ENCODE results near the gene SNRK.

The SNRK gene

DNA sequence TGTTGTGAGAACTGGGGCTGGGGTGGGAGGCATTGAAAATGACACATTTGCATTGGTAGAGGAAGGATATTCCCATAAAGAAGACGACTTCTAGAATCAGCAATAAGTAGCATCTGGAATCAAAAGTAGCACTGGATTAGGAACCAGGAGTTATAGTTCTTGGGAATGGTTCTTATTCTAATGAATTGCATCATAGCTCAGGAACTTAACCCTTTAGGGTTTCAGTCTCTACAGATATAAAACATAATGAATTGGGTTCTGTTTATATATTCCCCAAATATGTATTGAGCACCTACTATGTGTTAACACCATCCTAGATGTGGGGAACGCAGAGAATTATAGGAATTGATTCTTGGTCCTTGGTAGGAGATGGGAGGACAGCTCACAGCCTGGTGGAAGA lies 16.3 kb upstream of the SNRK start:
- no peak for DNase-seq

GRCh38 chr3:43273416-43273815 lies 12.9 kb upstream of the SNRK start:
- no peak for DNase-seq

- no peak for DNase-seq
These were observed 7.3 kb upstream of the SNRK start for GRCh38 chr3:43279082-43279481.

DNA sequence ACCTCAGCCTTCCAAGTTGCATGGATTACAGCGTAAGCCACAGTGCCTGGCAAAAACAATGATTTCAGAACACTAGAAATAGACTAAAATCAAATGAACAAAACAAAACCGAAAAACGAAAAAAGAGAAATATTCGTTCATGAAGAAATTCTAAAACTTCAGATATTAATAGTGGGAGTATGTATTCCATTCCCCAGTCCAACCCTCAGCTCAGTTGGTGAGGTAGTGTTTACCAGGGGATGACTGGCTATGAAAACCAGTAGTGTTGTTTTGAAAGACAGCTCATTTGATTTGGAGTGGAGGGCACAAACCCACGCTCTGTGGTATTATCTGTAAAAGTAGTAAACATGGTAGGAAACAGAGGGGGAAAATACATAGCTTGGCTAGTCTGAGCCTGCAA lies 6.8 kb upstream of the SNRK start:
- DNase-seq = no peak

DNA sequence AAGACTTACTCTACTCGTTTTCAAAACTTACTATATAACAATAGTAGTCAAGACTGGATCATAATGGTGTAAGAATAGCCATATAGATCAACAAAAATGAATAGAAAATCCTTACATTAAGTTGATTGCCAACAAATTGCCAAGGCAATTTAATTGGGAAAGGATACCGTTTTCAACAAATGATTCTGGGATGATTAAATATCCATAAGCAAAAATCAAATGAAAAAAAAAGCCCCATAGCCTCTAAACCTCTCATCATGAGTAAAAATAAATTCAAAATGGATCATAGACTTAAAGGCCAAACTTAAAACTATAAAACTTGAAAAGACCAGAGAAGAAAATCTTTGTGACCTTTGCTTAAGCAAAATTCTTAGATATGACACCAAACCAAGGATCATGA lies 5.3 kb upstream of the SNRK start:
- DNase-seq = no peak

- DNase-seq = no peak
These were observed 2.2 kb upstream of the SNRK start for GRCh38 chr3:43284171-43284570.

DNA sequence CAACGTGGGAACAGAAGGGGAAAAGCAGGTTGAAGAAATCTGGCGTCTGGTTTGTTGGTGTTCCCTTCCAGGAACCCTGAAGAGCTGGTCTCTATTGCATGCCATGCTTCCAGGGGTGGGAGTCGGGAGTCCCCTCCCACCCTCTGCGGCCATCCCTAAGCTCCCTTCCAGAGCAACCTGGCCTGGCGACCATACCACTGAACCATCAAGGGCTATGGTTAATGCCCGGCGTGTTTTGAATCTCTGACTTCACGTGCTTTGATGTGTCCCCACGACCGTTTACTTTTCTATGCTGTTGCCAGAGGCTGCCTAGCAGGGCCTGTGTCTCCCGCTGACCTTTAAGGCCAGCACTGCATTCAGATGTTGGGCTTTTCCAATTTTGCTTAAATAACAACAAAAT lies 696 bp upstream of the SNRK start:
- DNase-seq = peak; percentile 49

- DNase-seq = peak; percentile 64
These were observed 630 bp downstream of the SNRK start for GRCh38 chr3:43286841-43287499.

DNA sequence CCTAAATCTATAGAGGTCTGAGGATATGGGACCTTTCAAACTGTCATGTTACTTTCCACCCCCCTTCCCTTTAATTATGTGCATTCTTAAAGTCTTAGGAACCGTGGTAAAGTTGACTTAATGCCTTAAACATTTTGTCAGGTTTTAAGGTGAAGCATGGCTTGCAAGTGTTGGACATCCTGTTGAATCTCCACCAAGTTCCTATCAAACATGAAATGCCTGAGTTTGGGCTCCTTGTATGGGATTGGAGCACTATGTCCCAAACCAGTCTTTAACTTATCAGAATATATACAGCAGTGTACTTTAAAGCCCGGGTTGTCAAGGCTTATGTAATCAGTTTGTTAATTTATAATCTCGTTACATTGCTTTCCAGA lies 1.1 kb downstream of the SNRK start:
- no peak for DNase-seq

- no peak for DNase-seq
These were observed 2.0 kb downstream of the SNRK start for GRCh38 chr3:43288366-43288765.

DNA sequence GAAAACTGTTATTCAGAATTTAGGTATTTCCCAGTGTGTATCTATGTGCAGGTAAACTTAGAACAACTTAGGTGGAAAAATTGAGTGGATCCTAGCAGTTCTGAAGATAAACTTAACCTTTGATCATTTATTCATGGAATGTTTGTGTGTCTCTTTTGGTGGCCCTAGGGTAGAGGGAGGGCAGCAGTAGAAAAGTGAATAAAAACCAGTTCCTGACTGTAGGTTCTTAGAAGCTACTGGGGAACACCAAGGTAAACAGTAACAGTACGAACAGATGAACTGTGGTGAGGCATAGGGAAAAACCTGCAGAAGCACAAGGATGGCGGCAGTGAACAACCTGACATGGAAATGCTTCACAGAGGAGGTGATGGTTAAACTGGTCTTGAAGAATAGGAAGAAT lies 2.5 kb downstream of the SNRK start:
- DNase-seq = no peak

DNA sequence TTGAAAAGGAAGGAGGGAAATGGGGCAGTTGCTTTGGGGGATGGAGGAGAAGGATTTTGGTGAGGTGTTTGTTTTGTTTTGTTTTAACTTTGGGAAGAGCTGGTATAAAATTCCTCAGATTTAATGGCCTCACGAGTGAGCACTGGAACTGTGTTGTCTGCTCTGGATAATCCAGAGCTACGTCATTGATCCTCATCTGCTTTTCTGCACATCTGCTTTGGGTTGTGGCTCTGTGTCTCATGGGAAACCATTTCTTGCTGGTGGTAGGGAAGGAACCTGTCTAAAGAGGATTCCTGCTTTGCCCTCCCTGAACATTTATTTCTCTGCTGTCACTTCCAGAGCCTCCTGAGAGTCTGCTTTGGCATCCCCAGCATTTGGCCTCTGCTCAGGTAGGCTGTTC lies 3.1 kb downstream of the SNRK start:
- DNase-seq = no peak

DNA sequence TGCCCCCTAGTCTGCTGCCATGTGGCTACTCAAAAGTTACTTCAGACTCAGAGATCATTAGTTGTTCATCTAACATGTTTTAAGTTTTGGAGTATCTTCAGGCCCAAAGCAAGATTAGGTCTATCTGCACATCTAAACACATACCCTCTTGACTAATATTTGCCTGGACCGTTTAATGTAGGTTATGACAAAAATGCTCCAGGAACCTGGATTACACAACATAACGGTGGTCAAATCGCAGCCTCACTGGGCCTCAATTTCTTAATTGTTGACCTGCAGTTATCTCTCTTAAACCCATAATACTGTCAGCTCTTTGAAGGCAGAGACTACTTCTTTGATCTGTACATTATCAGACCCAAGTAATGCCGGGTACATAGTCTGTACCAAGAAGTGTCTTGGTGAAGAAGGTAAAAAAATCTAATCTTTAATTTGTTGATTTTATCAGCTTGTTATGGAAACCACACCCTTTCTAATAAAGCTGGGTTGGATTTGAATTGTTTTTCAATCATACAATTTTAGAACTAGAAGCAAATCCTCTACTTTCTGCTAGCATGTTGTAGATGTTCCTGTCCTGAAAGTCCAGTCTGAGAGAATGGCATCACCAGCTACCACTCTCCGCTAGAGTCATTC lies 3.6 kb downstream of the SNRK start:
- DNase-seq = no peak

DNA sequence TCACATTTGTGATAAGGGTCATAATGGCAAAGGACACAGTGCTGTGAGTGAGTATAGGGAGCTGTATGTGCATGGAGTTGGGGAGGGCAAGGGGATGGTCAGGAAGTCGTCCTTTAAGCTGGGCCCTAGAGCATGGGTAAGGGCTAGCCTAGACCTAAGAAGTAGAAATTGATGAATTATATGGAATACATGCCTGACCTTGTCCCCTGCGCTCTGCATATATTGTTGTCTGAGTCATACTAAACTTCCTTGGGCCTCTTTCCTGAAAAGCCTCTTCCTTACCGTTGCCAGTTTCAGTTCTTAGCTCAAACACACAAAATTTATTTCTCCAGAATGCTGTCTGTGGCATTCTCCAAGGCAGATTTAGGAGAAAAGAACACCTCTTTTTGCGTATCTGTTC lies 4.6 kb downstream of the SNRK start:
- DNase-seq = no peak

DNA sequence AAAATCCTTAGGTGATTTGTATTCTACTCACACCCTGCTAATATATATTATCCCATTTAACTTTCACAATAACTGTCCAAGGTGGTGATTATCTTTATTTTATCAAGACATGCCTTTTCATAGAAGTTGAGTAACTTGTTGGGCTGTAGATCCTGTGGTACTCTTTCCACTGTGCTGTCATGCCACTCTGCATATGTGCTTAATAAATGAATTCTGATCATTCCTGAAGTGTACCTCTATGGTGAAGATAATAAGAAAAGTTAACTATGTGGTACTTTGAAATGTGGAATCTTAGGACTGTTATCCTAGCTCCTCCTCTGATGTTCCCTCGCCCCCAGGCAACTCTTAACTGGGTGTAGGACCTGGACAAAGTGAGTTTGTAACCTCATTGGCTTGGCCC lies 5.2 kb downstream of the SNRK start:
- no peak for DNase-seq

- DNase-seq = no peak
These were observed 8.6 kb downstream of the SNRK start for GRCh38 chr3:43294975-43295374.

DNA sequence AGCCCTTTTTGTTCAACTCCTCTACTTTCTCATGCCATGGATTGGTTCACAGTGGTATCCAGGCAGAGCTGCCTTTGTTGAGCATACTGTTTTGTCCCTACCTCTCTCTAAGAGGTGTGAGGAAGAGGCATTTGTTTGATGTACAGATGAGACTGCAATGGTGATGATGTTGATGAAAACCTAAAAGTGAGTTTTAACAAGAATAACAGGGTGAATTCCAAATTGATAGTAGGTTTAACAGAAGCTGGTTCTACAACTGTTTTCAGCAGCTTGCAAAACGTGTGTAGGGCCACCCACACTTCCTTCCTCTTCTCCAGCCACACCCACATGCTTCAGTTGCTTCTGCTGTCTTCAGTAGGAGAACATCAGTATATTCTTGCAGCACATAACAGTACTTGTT lies 10.2 kb downstream of the SNRK start:
- DNase-seq = no peak

DNA sequence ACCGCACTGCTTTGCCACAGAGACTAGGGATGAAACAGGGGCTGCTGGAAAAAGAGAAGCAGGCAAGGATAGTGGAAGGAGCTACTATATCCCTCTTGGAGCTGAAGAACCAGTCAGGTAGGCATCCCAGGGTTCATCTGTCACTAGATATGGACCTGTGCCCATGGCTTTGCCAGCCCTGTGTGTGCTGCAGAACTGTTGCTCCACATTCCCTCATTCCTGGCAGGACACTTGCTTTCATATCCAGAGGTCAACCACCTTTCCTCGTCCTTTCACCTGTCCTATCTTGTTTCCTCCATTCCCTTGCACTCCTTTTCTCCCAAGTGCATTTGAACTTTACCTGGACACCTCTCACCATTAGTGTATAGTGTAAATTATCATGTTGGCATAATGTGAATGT lies 12.0 kb downstream of the SNRK start:
- DNase-seq = no peak

GRCh38 chr3:43298761-43299160 lies 12.4 kb downstream of the SNRK start:
- no peak for DNase-seq

GRCh38 chr3:43302116-43302880 lies 16.0 kb downstream of the SNRK start:
- DNase-seq = no peak

- no peak for DNase-seq
These were observed 17.8 kb downstream of the SNRK start for GRCh38 chr3:43304126-43304525.

- no peak for DNase-seq
These were observed 20.9 kb downstream of the SNRK start for GRCh38 chr3:43307226-43307625.

DNA sequence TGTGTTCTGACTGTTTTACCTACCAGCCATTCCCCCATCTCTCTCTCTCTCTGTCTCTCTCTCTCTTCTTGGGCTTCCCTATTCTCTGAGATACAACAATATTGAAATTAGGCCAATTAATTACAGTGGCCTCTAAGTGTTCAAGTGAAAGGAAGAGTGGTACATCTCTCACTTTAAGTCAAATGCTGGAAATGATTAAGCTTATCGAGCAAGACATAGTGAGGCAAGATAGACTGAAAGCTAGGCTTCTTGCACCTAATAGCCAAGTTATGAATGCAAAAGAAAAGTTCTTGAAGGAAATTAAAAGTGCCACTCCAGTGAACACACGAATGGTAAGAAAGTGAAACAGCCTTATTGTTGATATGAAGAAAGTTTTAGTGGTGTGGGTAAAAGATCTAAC lies 21.3 kb downstream of the SNRK start:
- no peak for DNase-seq

Data from retina (tissue), 1 donor.